HCT116 (cell line): ENCODE results near the gene PPP6R3. TPM values are rescaled to one million over a fixed set of nuclear protein-coding genes. Genes with fewer than 3 reads are reported as not detected.
"Not testable (repeated sequence)": the region's sequence is repeated elsewhere in the genome, so short reads cannot be mapped to it uniquely, and the experiment has no call there.

Experiments used
- ATAC-seq: fragments of 200-7000 bp; cut with Tn5 transposase; 2 replicates; pipeline ENCODE4 v1.9.1; 2020; ENCODE audit warnings: mild to moderate bottlenecking, moderate library complexity
- BruUV-seq: library from RNA; stranded (reverse); fragments of 400-500 nt; replicated peaks from 2 replicates; lab custom pipeline; 2021; lab: Mats Ljungman, UMichigan
- CTCF ChIA-PET: fragments of 300-600 bp; sonication (Branson Sonifier 250); formaldehyde crosslinking; loops from one replicate; lab custom pipeline; 2021; ENCODE audit warnings: antibody characterized with exemption; lab: Charles Lee
- POLR2A ChIA-PET: fragments of 300-600, 350-600 bp; sonication (Branson Sonifier 250); formaldehyde crosslinking; loops from one replicate; lab custom pipeline; 2021; ENCODE audit warnings: antibody characterized with exemption; lab: Charles Lee
- RAD21 ChIA-PET, 2 experiments: fragments of 300-600 bp; sonication (Branson Sonifier 250); formaldehyde crosslinking; loops; one replicate each; lab custom pipeline; 2023; ENCODE audit warnings: low total read pairs in 2 of 2; ENCODE audit not compliant: uncharacterized antibody in 2 of 2, unreplicated experiment in 2 of 2, low non-redundant PET in 1 of 2; lab: Charles Lee
- DNase-seq: peaks from one replicate; pipeline ENCODE4 v3.0.0-alpha.2; 2010; ENCODE audit warnings: low read depth, low spot score
- H2AFZ ChIP-seq: fragments of 200-600 bp; shearing (Covaris generic), sonication (generic); 2 replicates; pipeline ENCODE4 v1.6.1; 2017; ENCODE audit warnings: low read depth, mixed run types, mixed read lengths, antibody characterized with exemption, low read length; ENCODE audit not compliant: poor library complexity, severe bottlenecking
- H3K27ac ChIP-seq: 2 replicates; pipeline ENCODE4 v1.5.1; 2012; ENCODE audit warnings: low read depth, low read length
- H3K27me3 ChIP-seq: fragments of 200-600 bp; sonication (generic); 2 replicates; pipeline ENCODE4 v1.6.1; 2016; ENCODE audit warnings: mixed run types, low read length, mixed read lengths; ENCODE audit not compliant: insufficient read depth
- H3K36me3 ChIP-seq, 2 experiments: fragments of 200-500 bp in 1 of 2; fragments of 200-600 bp in 1 of 2; sonication (Bioruptor generic) in 1 of 2; sonication (generic) in 1 of 2; 2 replicates each; pipeline versions ENCODE4 v1.5.1 to v1.6.1; 2014 to 2016; ENCODE audit warnings: low read length in 2 of 2, inconsistent platforms in 1 of 2, mixed read lengths in 1 of 2, mixed run types in 1 of 2; ENCODE audit not compliant: insufficient read depth in 2 of 2, control insufficient read depth in 1 of 2
- H3K4me1 ChIP-seq, 2 experiments: fragments of 200-600 bp in 1 of 2; sonication (generic) in 1 of 2; 2 replicates each; pipeline versions ENCODE4 v1.5.1 to v1.6.1; 2012 to 2017; ENCODE audit warnings: low read length in 2 of 2, inconsistent platforms in 1 of 2, mild to moderate bottlenecking in 1 of 2, mixed read lengths in 1 of 2, mixed run types in 1 of 2, moderate library complexity in 1 of 2; ENCODE audit not compliant: insufficient read depth in 2 of 2, control insufficient read depth in 1 of 2
- H3K4me2 ChIP-seq: fragments of 200-600 bp; sonication (generic); 2 replicates; pipeline ENCODE4 v1.6.1; 2017; ENCODE audit warnings: mixed run types, low read length, mixed read lengths
- H3K4me3 ChIP-seq, 2 experiments: fragments of 200-600 bp in 1 of 2; sonication (generic) in 1 of 2; replicated peaks in 1 of 2; 2 replicates each; pipeline ENCODE4 v1.5.1; 2011 to 2016; ENCODE audit warnings: low read length in 2 of 2, control low read depth in 1 of 2, low read depth in 1 of 2, mild to moderate bottlenecking in 1 of 2, mixed read lengths in 1 of 2, mixed run types in 1 of 2
- H3K79me2 ChIP-seq: fragments of 200-600 bp; sonication (generic); 2 replicates; pipeline ENCODE4 v1.6.1; 2017; ENCODE audit warnings: mild to moderate bottlenecking, mixed run types, low read length, moderate library complexity, mixed read lengths; ENCODE audit not compliant: insufficient read depth
- H3K9ac ChIP-seq: fragments of 200-600 bp; sonication (generic); 2 replicates; pipeline ENCODE4 v1.6.1; 2016; ENCODE audit warnings: low read length, mixed read lengths
- H3K9me2 ChIP-seq: fragments of 200-600 bp; sonication (generic), shearing (Covaris generic); 2 replicates; pipeline ENCODE4 v1.6.1; 2017; ENCODE audit warnings: mixed run types, mild to moderate bottlenecking, moderate library complexity; ENCODE audit not compliant: insufficient read depth
- H3K9me3 ChIP-seq, 2 experiments: fragments of 200-500 bp in 1 of 2; fragments of 200-600 bp in 1 of 2; sonication (Bioruptor generic) in 1 of 2; sonication (generic) in 1 of 2; 2 replicates each; pipeline ENCODE4 v1.6.1; 2014 to 2017; ENCODE audit warnings: low read length in 2 of 2, mixed read lengths in 2 of 2, inconsistent platforms in 1 of 2, low read depth in 1 of 2, mild to moderate bottlenecking in 1 of 2, mixed run types in 1 of 2, moderate library complexity in 1 of 2; ENCODE audit not compliant: control insufficient read depth in 1 of 2, insufficient read depth in 1 of 2
- H4K20me1 ChIP-seq: fragments of 200-600 bp; sonication (generic), shearing (Covaris generic); 2 replicates; pipeline ENCODE4 v1.6.1; 2017; ENCODE audit warnings: mixed run types, mild to moderate bottlenecking, moderate library complexity; ENCODE audit not compliant: insufficient read depth
- CEBPB ChIP-seq: IDR thresholded peaks from 2 replicates; pipeline ENCODE4 v1.6.1; 2012; ENCODE audit warnings: low read depth
- EGR1 ChIP-seq: IDR thresholded peaks from 2 replicates; pipeline ENCODE4 v1.6.1; 2012; ENCODE audit warnings: low read depth
- ELF1 ChIP-seq: IDR thresholded peaks from 2 replicates; pipeline ENCODE4 v1.6.1; 2012; ENCODE audit warnings: low read depth, borderline replicate concordance
- FOSL1 ChIP-seq: IDR thresholded peaks from 2 replicates; pipeline ENCODE4 v1.6.1; 2012; ENCODE audit warnings: low read depth
- JUND ChIP-seq: IDR thresholded peaks from 2 replicates; pipeline ENCODE4 v1.6.1; 2012
- POLR2A ChIP-seq: IDR thresholded peaks from 2 replicates; pipeline ENCODE4 v1.7.0; 2011; ENCODE audit warnings: borderline replicate concordance; ENCODE audit not compliant: insufficient read depth, insufficient read length; ENCODE audit errors: extremely low read depth
- POLR2AphosphoS5 ChIP-seq: IDR thresholded peaks from 2 replicates; pipeline ENCODE4 v1.6.1; 2011; ENCODE audit warnings: mild to moderate bottlenecking, low read depth, low read length, moderate library complexity
- SP1 ChIP-seq: IDR thresholded peaks from 2 replicates; pipeline ENCODE4 v1.6.1; 2012; ENCODE audit warnings: low read depth
- SRF ChIP-seq: IDR thresholded peaks from 2 replicates; pipeline ENCODE4 v1.6.1; 2012; ENCODE audit warnings: low read depth
- TCF7L2 ChIP-seq: IDR thresholded peaks from 2 replicates; pipeline ENCODE4 v1.7.0; 2011; ENCODE audit warnings: borderline replicate concordance, inconsistent platforms; ENCODE audit not compliant: insufficient read depth, insufficient read length; ENCODE audit errors: extremely low read depth
- YY1 ChIP-seq: IDR thresholded peaks from 2 replicates; pipeline ENCODE4 v1.6.1; 2011; ENCODE audit warnings: low read length, low read depth, moderate library complexity, mild to moderate bottlenecking; ENCODE audit not compliant: insufficient replicate concordance; ENCODE audit errors: extremely low read depth
- ZNF274 ChIP-seq: fragments of 200-500 bp; sonication (Bioruptor generic); IDR thresholded peaks from 2 replicates; pipeline ENCODE4 v1.6.1; 2014; ENCODE audit warnings: mild to moderate bottlenecking, low read depth, low read length, inconsistent platforms
- intact Hi-C: fragments of 100-400 bp; cut with micrococcal nuclease; formaldehyde crosslinking; loops from 2 replicates; pipeline ENCODE4 v1.10.0; 2022
- total RNA-seq: library from RNA; stranded (reverse); gene quantifications from one replicate; pipeline ENCODE4 v1.2.1, GENCODE V29; 2021; ENCODE audit not compliant: unreplicated experiment
- TF ChIP-seq, protein P1 (sequence below): IDR thresholded peaks from 2 replicates; pipeline ENCODE4 v1.6.1; 2012; ENCODE audit warnings: low read depth
- TF ChIP-seq, protein P2 (sequence below): IDR thresholded peaks from 2 replicates; pipeline ENCODE4 v1.6.1; 2011; ENCODE audit warnings: mild to moderate bottlenecking, low read length, moderate library complexity; ENCODE audit not compliant: insufficient replicate concordance; ENCODE audit errors: extremely low read depth

Gene PPP6R3
- total RNA-seq, 1 experiment from 2014 or later, result 113 TPM

DNA sequence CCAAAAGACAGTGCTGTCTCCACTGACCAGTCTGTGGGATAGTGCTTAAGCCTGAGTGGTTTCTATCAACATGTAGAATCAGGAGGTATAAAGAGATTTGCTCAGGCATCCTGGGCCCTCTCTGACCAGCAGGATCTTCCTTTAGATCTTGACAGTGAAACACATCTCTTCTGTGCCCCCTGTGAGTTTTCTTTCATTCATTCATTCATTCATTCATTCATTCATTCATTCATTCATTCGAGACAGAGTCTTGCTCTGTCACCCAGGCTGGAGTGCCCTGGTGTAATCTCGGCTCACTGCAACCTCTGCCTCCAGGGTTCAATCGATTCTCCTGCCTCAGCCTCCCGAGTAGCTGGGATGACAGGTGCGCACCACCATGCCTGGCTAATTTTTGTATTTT is 26.4 kb upstream of the PPP6R3 start:
- H3K27ac ChIP-seq, H3K9me2 ChIP-seq, H3K9ac ChIP-seq, BruUV-seq, ATAC-seq, H2AFZ ChIP-seq, CTCF ChIA-PET, intact Hi-C loops, DNase-seq, H3K9me3 ChIP-seq, H4K20me1 ChIP-seq, H3K4me2 ChIP-seq, RAD21 ChIA-PET, H3K4me3 ChIP-seq, H3K27me3 ChIP-seq, POLR2A ChIA-PET, H3K79me2 ChIP-seq: not testable (repeated sequence)
- Histone ChIP-seq H3K36me3 (peaks cover 8 to 15% of the 10 kb centered on the region in 2 experiments; a peak in 3 of 4 replicates), H3K4me1 (peaks cover 0 to 15% of the 10 kb centered on the region in 2 experiments; a peak in 2 of 4 replicates)

DNA sequence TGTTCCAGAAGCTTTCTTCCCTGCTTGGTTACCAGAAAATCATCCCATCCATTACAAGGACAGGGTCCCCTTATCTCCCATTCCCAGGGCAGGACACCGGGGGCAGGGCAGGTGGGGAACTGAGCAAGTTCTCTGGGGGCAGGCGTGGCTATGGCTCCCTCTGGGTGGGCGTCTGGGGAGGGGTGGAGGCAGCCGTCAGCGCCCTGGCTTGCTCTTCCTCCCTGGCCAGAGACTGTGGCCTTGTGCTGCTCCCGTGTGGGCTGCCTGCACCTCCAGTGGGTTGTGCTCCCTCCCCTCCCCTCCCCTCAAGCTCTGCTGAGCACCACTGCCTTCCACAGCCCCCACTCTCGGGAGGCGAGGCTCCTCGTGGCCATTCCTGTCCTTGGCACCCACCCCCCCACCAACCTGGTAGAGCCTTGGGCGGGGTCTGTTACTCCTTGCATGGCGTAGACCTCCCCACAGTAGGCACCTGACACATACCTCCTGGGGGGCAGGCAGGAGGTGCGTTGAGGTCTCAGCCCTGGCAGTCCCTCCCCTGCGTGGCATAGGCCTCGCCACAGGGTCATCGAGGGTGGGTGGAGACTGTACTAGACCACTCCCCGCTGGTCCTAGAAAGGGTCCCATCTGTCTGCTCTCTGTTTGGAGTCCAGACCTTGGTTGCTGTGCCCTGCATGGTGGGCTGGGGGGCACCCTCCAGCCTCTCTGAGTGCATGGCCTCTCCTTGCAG is 24.2 kb upstream of the PPP6R3 start:
- no peak overlapping the region for H2AFZ ChIP-seq

More for the DNA sequence above, 24.2 kb upstream of the PPP6R3 start:
- intact Hi-C loops, result no loop called here
- Histone ChIP-seq H3K27ac (no peak overlapping the region), H3K36me3 (peaks cover 3% of the 10 kb centered on the region in 2 experiments; a peak in 2 of 4 replicates), H3K4me2 (no peak overlapping the region), H3K4me1 (peaks cover 0 to 15% of the 10 kb centered on the region in 2 experiments; a peak in 2 of 4 replicates), H3K27me3 (no peaks in the 10 kb centered on the region), H3K9me2 (no peaks in the 10 kb centered on the region), H3K9me3 (no peaks in the 10 kb centered on the region), H4K20me1 (no peaks in the 10 kb centered on the region), H3K4me3 (no peak overlapping the region), H3K79me2 (no peaks in the 10 kb centered on the region), H3K9ac (no peak overlapping the region)
- BruUV-seq, result no TSS peak
- ChIA-PET POLR2A (no interaction called here), RAD21 (no interaction called here), CTCF (no interaction called here)
- ATAC-seq (no peak), DNase-seq (no peak)
- TF ChIP-seq, protein P1, sequence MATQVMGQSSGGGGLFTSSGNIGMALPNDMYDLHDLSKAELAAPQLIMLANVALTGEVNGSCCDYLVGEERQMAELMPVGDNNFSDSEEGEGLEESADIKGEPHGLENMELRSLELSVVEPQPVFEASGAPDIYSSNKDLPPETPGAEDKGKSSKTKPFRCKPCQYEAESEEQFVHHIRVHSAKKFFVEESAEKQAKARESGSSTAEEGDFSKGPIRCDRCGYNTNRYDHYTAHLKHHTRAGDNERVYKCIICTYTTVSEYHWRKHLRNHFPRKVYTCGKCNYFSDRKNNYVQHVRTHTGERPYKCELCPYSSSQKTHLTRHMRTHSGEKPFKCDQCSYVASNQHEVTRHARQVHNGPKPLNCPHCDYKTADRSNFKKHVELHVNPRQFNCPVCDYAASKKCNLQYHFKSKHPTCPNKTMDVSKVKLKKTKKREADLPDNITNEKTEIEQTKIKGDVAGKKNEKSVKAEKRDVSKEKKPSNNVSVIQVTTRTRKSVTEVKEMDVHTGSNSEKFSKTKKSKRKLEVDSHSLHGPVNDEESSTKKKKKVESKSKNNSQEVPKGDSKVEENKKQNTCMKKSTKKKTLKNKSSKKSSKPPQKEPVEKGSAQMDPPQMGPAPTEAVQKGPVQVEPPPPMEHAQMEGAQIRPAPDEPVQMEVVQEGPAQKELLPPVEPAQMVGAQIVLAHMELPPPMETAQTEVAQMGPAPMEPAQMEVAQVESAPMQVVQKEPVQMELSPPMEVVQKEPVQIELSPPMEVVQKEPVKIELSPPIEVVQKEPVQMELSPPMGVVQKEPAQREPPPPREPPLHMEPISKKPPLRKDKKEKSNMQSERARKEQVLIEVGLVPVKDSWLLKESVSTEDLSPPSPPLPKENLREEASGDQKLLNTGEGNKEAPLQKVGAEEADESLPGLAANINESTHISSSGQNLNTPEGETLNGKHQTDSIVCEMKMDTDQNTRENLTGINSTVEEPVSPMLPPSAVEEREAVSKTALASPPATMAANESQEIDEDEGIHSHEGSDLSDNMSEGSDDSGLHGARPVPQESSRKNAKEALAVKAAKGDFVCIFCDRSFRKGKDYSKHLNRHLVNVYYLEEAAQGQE, result no peak
- TF ChIP-seq POLR2AphosphoS5 (no peak), FOSL1 (no peak), ZNF274 (no peak), POLR2A (no peak), SP1 (no peak), SRF (no peak), ELF1 (no peak), TCF7L2 (no peak), EGR1 (no peak), YY1 (no peak), CEBPB (no peak), JUND (no peak)
- TF ChIP-seq, protein P2, sequence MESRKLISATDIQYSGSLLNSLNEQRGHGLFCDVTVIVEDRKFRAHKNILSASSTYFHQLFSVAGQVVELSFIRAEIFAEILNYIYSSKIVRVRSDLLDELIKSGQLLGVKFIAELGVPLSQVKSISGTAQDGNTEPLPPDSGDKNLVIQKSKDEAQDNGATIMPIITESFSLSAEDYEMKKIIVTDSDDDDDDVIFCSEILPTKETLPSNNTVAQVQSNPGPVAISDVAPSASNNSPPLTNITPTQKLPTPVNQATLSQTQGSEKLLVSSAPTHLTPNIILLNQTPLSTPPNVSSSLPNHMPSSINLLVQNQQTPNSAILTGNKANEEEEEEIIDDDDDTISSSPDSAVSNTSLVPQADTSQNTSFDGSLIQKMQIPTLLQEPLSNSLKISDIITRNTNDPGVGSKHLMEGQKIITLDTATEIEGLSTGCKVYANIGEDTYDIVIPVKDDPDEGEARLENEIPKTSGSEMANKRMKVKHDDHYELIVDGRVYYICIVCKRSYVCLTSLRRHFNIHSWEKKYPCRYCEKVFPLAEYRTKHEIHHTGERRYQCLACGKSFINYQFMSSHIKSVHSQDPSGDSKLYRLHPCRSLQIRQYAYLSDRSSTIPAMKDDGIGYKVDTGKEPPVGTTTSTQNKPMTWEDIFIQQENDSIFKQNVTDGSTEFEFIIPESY, result no peak
